ENCODE results near the gene NKG7.
A peak's percentile ranks its signal among the peaks of the same experiment; 100 is the strongest.

NKG7 gene

DNA sequence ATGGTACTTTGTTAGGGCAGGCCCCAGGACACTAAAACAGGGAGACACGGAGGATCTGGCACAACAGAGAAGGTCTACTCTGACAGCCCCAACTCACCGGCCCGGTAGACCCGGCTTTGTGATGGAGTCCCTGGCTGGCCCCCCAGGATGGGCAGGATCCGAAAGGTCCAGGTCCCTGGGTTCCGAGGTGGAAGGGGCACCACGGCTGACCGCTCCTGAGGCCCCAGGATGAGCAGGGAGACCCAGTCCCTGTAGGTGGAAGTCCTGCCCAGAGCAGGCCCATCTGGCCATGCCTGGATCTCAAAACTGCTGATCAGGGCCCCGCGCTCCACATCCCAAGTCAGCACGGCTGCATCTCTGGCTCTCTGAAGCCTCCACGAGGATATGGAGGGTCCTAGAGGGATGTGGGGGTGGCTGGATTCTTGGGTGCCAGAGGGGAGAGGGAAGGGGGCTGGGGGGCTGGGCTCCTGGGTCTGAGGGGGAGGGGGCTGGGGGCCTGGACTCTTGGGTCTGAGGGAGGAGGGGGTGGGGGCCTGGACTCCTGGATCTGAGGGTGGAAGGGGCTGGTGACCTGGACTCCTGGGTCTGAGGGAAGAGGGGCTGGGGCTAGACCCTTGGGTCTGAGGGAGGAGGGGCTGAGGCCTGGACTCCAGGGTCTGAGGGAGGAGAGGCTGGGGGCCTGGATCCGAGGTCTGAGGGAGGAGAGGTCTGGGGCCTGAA, 35.2 kb downstream of the NKG7 start:
- no peak for DNase-seq (ENCODE audit: low spot score)

DNA sequence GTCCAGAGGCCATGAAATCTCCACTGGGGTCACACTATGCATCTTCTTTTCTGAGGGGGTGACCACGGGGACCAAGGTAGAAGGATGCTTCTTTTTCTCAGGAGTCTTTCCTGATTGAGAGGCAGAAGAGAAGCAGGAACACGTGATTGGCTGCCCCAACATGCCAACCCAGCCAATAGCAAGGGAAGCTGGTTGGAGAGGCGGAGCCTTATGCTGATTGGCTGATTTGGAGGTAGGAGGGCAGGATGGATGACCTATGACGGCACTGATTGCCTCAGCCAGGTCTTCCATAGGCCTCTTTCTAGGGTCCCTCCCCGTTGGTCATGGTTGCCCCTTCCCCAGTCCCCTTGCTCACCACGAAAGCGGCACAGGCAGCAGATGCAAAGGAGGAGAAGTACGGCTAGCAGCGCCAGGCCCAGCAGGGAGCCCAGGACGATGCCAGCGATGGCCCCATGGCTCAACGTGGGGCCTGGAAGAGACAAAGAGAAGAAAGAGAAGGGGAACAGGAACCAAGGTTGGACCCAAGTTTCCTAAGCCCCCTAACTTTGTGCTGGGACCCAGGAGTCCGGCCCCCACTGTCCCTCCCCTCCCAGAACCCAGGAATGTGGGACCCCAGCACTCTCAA, 38.5 kb downstream of the NKG7 start:
- DNase-seq (ENCODE audit: low spot score), result peak; percentile 70

DNA sequence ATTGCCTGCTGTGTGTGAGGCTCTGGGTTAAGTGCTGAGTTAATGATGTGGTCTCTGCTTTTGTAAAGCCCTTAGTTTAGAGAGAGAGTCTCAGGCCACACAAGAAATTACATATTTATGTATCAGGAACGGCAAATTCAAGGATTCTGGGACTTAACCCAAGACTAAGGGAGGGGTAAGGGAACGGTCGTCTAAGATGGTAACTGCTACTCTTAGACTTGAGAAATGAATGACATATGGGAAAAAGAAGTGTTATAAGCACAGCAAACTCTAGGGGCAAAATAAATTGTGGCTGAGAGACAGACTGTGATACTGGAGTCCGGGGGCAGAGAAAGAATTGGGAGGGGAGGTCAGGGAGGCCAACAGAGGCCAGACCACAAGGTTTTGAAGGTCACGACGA, 40.7 kb downstream of the NKG7 start:
- no peak for DNase-seq (ENCODE audit: low spot score)

DNA sequence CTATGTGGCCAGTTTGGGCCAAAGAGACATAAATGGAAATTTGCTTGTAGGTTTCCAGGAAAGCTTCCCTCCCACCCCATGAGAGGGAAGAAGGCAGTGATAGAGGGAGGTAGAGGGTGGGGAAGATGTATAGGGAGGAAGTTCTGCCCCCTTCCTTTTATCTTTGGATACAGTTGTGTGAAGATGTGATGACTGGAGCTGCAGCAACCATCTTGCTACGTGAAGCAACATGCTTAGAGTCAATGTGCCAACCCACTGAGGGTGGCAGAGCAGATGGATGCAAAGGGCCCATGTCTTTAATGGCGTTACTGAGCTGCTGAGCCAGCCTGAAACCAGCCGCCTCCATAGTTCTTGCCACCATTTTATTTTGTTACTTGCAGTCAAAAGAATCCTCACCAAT, 41.3 kb downstream of the NKG7 start:
- no peak for DNase-seq (ENCODE audit: low spot score)

DNA sequence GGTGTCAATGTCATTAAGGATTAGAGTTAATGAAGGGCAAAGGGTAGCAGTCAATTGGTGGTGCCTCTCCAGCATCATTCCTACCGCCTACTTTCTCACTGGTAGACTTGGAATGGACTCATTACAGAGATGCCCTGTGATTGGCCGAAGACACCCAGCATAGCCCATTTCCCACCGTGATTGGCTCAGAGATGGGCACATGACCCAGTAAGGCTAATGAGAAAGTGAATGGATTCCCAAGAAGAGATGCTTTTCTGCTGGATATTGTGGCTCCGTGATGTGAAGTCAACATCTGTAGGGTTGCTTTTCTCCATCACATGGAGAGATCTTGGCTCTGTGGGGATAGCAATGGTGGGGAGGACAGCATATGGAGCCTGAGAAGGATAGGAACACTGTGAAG, 42.1 kb downstream of the NKG7 start:
- DNase-seq (ENCODE audit: low spot score), result no peak

DNA sequence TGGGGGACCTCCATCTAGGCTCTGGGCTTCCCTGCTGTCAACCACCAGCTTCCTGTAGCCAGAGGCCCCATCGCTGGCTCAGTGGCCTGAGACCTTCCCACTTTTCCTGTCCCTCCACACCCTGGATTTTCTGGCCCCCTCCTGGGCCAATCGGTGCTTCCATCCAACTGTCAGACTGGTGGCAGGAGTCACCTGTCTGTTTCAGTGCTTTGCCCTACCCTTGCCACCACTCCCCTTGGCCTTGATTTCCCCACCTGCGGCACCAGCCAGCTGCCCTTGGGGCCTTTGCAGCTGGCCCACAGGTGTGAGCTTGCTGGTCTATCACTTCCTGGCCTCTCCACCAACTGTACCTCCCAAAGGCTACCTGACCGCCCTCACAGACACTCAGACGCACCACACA, 43.0 kb downstream of the NKG7 start:
- DNase-seq (ENCODE audit: low spot score), result no peak

DNA sequence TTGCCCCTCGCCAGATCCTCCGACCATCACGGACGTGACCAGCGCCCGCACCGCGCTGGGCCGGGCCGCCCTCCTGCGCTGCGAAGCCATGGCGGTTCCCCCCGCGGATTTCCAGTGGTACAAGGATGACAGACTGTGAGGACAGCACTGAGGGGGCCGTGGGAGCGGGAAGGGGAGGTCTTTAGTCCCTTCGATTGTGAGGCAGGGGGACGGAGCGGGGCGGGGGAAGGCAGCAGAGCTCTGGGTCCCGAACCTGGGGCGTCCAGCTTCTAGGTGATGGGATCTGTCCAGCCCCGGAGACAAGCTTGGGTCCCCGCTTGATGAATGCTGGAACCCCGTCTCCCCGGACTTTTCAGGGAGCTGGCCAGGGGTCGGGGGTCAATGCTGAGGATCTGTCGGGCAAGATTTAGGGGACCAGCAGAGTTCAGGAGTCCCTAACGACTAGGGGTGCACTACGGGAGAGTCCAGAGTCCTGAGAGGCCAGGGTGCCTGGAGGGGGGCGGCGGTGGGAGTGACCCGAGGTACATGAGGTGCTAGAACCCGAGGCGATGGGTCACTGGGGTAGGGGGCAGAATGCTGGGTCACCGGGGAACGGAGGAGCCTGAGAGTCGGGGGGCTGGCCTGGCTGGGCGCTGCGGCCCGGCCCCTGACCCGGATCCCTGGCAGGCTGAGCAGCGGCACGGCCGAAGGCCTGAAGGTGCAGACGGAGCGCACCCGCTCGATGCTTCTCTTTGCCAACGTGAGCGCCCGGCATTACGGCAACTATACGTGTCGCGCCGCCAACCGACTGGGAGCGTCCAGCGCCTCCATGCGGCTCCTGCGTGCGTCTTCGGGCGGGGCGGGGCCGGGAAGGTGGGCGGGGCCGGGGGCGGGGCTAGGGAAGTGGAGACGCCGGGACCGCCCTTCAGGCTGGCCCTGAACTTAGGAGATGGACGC, 45.1 kb downstream of the NKG7 start:
- peak; percentile 97 for DNase-seq (ENCODE audit: low spot score)

DNA sequence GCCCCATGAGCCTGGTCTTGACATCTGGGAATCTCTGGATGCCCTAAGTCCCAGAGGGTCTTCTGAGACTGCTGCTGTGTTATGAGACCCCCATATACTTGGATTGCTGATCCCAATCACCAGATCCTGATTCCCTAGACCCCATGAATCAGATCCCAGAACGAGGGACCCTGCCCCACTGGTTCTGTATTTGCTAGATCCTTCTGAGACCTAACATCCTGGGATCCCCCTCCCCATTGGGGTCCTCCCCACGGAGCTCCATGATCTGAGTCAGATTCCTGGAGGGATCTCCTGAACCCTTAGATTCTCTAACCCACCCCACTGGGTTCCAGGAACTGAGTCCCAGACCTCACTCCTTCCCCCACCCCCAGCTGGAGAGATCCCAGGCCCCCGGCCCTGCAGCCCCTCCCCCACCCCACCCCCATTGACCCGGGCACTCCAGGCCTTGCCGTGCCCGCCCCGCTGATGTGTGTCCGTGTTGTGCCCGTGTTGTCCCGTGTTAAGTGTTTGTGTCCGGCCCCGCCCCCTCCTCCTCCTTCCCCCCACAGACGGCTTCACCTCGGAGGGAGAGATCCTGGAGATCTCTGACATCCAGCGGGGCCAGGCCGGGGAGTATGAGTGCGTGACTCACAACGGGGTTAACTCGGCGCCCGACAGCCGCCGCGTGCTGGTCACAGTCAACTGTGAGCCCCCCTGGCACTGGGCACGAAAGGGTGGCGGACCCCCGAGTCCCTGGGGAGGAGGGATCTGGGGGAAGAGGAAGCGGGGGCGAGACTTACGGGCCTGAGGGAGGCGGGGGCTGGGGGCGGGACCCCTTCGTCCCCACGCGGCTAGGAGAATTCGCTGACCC, 46.0 kb downstream of the NKG7 start:
- DNase-seq (ENCODE audit: low spot score), result no peak

DNA sequence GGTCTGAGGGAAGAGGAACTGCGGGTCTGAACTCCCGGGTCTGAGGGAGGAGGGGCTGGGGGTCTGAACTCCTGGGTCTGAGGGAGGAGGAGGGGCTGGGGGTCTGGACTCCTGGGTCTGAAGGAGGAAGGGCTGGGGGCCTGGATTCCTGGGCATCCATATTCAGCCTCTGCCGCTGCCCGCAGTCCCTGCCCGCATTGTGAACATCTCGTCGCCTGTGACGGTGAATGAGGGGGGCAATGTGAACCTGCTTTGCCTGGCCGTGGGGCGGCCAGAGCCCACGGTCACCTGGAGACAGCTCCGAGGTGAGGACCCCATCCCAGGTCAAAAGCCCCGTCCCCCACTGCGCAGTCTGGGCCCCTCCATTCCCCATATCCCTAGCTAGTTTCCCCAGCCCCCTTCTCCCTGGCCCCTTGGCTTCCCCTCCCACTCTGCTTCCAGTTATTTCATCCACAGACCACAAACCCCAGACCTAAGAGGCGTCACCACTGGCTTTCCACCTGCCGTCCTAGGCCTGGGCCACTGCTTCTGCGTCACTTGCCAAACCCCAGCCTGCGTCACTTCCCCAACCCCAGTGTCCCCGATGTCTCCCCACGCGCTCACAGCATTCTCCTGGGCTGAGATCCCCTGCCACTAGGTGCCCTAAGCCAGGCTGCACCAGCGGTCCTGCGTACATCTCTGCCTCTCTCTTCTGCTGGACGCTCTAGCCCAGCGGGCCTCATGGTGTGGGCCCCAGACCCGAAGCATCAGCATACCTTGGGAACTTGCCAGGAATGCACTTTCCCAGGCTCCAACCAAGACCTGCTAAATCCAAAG, 47.1 kb downstream of the NKG7 start:
- DNase-seq (ENCODE audit: low spot score), result no peak

DNA sequence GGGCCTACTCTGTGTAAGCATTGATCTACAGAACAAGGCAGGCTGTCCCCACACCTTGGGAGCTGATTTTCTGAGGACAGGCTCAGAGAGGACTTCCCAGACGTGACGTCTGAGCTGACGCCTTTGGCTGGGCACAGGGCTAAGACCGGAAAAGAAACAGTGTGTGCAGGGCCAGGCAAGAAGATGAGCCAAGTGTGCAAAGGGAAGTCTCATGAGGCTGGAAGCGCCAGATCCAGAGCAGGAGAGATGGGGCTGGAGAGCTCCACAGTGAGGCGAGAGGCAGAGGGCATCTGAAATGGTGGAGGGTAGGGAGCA, 48.3 kb downstream of the NKG7 start:
- no peak for DNase-seq (ENCODE audit: low spot score)

DNA sequence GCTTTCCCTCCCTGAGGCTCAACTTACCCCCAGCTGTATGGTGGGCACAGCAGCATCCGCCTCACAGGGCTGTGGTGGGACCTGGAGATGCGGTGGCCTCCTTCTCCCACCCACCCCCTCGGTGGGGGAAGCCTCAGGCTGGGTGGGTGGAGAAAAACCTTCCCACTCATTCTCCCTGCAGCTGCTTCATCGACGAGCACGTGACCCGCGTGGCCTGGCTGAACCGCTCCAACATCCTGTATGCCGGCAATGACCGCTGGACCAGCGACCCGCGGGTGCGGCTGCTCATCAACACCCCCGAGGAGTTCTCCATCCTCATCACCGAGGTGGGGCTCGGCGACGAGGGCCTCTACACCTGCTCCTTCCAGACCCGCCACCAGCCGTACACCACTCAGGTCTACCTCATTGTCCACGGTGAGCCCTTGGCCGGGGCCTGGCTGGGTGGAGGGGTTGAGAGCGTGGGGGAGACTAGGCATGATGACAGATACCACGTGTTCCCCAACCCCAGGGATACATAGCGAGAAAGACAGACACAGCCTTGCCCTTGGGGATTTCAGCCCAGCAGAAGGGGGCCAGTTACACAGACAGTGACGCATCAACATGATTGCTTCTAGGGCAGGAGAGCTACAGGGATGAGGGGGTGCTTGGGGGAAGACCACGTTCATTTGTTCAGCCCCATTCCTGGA, 48.8 kb downstream of the NKG7 start:
- DNase-seq (ENCODE audit: low spot score), result no peak

DNA sequence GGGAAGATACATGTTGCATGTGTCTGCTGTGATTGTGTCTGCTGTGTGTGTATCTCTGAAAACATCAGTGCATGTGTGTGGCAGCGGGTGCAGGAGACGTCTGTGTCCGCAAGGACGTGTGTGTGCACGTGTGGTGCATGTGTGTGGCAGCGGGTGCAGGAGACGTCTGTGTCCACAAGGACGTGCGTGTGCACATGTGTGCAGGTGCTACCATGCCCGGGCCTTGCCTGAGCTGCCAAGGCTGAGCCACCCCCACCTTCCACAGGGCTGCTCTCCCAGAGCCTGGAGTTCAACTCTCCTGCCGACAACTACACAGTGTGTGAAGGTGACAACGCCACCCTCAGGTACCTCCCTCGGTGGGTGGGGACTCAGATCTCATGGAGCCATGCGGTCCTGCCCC, 50.7 kb downstream of the NKG7 start:
- no peak for DNase-seq (ENCODE audit: low spot score)

All from iPS-NIHi11 (cell line).